ENCODE results near the gene MYO1B.

Gene MYO1B

GRCh38 chr2:191322828-191323506 lies 77.8 kb downstream of the MYO1B start:
- DNase-seq (ENCODE audit: low spot score): no peak

GRCh38 chr2:191325651-191326365 lies 80.6 kb downstream of the MYO1B start:
- no peak for DNase-seq (ENCODE audit: low spot score)

GRCh38 chr2:191327484-191327883 lies 82.3 kb downstream of the MYO1B start:
- DNase-seq (ENCODE audit: low spot score): no peak

GRCh38 chr2:191328150-191328809 lies 83.1 kb downstream of the MYO1B start:
- DNase-seq (ENCODE audit: low spot score): no peak

GRCh38 chr2:191329841-191330240 lies 84.6 kb downstream of the MYO1B start:
- no peak for DNase-seq (ENCODE audit: low spot score)

- DNase-seq (ENCODE audit: low spot score): no peak
These were observed 88.7 kb downstream of the MYO1B start for GRCh38 chr2:191333911-191334357.

- DNase-seq (ENCODE audit: low spot score): no peak
These were observed 90.8 kb downstream of the MYO1B start for GRCh38 chr2:191335875-191336464.

- DNase-seq (ENCODE audit: low spot score): no peak
These were observed 96.2 kb downstream of the MYO1B start for GRCh38 chr2:191341436-191341835.

- DNase-seq (ENCODE audit: low spot score): no peak
These were observed 98.7 kb downstream of the MYO1B start for GRCh38 chr2:191343796-191344338.

- no peak for DNase-seq (ENCODE audit: low spot score)
These were observed 100.6 kb downstream of the MYO1B start for GRCh38 chr2:191345788-191346187.

- no peak for DNase-seq (ENCODE audit: low spot score)
These were observed 102.0 kb downstream of the MYO1B start for GRCh38 chr2:191347154-191347553.

- DNase-seq (ENCODE audit: low spot score): no peak
These were observed 102.7 kb downstream of the MYO1B start for GRCh38 chr2:191347881-191348280.

GRCh38 chr2:191349990-191350389 lies 104.8 kb downstream of the MYO1B start:
- DNase-seq (ENCODE audit: low spot score): no peak

- DNase-seq (ENCODE audit: low spot score): no peak
These were observed 105.6 kb downstream of the MYO1B start for GRCh38 chr2:191350826-191351225.

GRCh38 chr2:191351298-191351697 lies 106.1 kb downstream of the MYO1B start:
- DNase-seq (ENCODE audit: low spot score): no peak

GRCh38 chr2:191351921-191352320 lies 106.7 kb downstream of the MYO1B start:
- DNase-seq (ENCODE audit: low spot score): no peak

- no peak for DNase-seq (ENCODE audit: low spot score)
These were observed 107.3 kb downstream of the MYO1B start for GRCh38 chr2:191352536-191352935.

GRCh38 chr2:191355170-191355758 lies 110.1 kb downstream of the MYO1B start:
- DNase-seq (ENCODE audit: low spot score): no peak

GRCh38 chr2:191357678-191358077 lies 112.5 kb downstream of the MYO1B start:
- DNase-seq (ENCODE audit: low spot score): no peak

GRCh38 chr2:191358325-191359025 lies 113.3 kb downstream of the MYO1B start:
- DNase-seq (ENCODE audit: low spot score): no peak

GRCh38 chr2:191359133-191359532 lies 113.9 kb downstream of the MYO1B start:
- no peak for DNase-seq (ENCODE audit: low spot score)
